ENCODE measurements around the gene BDKRB1. TPM values are rescaled to one million over a fixed set of nuclear protein-coding genes. Genes with fewer than 3 reads are reported as not detected.

BDKRB1 gene
- total RNA-seq, 1 experiment from 2014 or later = not detected

DNA sequence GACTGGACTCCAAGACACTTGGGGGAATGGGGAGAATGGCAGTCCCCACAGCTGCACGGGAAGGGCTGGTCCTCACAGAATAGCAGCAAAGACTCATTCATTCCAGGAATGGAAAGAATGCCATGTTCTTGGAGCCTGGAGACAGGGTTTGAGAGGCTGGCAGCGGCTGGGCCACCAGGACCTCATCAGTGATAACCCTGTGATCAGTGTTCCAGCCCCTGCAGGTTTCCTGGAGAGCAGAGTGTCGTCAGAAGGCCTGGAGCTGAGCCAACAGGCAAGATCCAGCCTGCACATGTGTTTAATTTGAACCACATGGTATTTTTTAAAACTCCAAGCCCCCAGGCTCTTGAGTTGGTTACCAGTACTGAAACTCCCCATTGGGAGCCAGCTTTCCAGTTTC is 11.3 kb downstream of the BDKRB1 start:
- no peak overlapping the region for H3K4me3 Mint-ChIP-seq
- no peak overlapping the region for H3K27ac Mint-ChIP-seq
- Histone ChIP-seq H3K4ac (ENCODE audit: low read depth, low read length) (no peak overlapping the region), H4K5ac (ENCODE audit: insufficient read length, low read depth, low read length) (no peak overlapping the region), H3K18ac (ENCODE audit: insufficient read length, low read depth, low read length) (no peak overlapping the region), H4K91ac (ENCODE audit: insufficient read length, low read depth, low read length) (no peak overlapping the region), H3K4me2 (ENCODE audit: insufficient read depth, insufficient read length, low read length) (no peak overlapping the region), H3K23me2 (ENCODE audit: insufficient read length, low read depth, low read length, poor library complexity, severe bottlenecking) (no peaks in the 10 kb centered on the region), H3K56ac (ENCODE audit: insufficient read length, low read depth, low read length) (no peak overlapping the region), H3K9me3 (ENCODE audit: control insufficient read depth, low read depth, low read length) (no peaks in the 10 kb centered on the region), H3K23ac (ENCODE audit: insufficient read length, low read depth, low read length) (no peak overlapping the region), H3K9ac (ENCODE audit: extremely low read depth, insufficient read length, low read length) (no peak overlapping the region), H3K27me3 (ENCODE audit: insufficient read depth, low read length) (no peaks in the 10 kb centered on the region), H3T11ph (ENCODE audit: low read length) (no peak overlapping the region), H2BK15ac (ENCODE audit: low read depth, low read length) (no peak overlapping the region), H3K4me1 (ENCODE audit: insufficient read depth, low read length) (no peaks in the 10 kb centered on the region), H2AFZ (ENCODE audit: low read length) (no peak overlapping the region), H2BK5ac (ENCODE audit: insufficient read length, low read length) (no peak overlapping the region), H4K20me1 (ENCODE audit: control insufficient read depth, insufficient read depth, insufficient read length) (no peaks in the 10 kb centered on the region), H3K79me1 (ENCODE audit: insufficient read depth, low read depth, low read length, poor library complexity, severe bottlenecking) (no peaks in the 10 kb centered on the region), H3K79me2 (ENCODE audit: insufficient read depth, low read length) (no peaks in the 10 kb centered on the region), H4K8ac (replicated peaks; ENCODE audit: insufficient read length, low read depth, low read length) (no peak overlapping the region), H2AK5ac (ENCODE audit: insufficient read length, low read length) (no peak overlapping the region), H2BK12ac (ENCODE audit: insufficient read length, low read depth, low read length) (no peak overlapping the region), H2BK20ac (ENCODE audit: low read depth, low read length, poor library complexity, severe bottlenecking) (no peak overlapping the region), H2BK120ac (ENCODE audit: low read depth, low read length, poor library complexity, severe bottlenecking) (no peak overlapping the region), H3K27ac (ENCODE audit: insufficient read length, low read depth, low read length) (no peak overlapping the region), H3K14ac (ENCODE audit: insufficient read depth, low read length) (no peak overlapping the region)
- peaks cover 0 to 6% (median 4%) of the 10 kb centered on the region in 3 experiments; a peak in 3 of 7 replicates for H3K36me3 Mint-ChIP-seq (ENCODE audit: insufficient read depth in 1 of 3, low read depth in 3 of 3)
- no peaks in the 10 kb centered on the region for H3K4me1 Mint-ChIP-seq
- TF ChIP-seq, protein P1, sequence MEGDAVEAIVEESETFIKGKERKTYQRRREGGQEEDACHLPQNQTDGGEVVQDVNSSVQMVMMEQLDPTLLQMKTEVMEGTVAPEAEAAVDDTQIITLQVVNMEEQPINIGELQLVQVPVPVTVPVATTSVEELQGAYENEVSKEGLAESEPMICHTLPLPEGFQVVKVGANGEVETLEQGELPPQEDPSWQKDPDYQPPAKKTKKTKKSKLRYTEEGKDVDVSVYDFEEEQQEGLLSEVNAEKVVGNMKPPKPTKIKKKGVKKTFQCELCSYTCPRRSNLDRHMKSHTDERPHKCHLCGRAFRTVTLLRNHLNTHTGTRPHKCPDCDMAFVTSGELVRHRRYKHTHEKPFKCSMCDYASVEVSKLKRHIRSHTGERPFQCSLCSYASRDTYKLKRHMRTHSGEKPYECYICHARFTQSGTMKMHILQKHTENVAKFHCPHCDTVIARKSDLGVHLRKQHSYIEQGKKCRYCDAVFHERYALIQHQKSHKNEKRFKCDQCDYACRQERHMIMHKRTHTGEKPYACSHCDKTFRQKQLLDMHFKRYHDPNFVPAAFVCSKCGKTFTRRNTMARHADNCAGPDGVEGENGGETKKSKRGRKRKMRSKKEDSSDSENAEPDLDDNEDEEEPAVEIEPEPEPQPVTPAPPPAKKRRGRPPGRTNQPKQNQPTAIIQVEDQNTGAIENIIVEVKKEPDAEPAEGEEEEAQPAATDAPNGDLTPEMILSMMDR (conservative IDR thresholded peaks at IDR 0.05) = no peak
- H3K27me3 Mint-ChIP-seq (ENCODE audit: low read depth) = peaks cover 2% of the 10 kb centered on the region; the same call in 1 of the 2 replicates
- no CpG with 5 or more reads among the region's 3 CpGs for WGBS (ENCODE audit: extremely low coverage, insufficient read length, low lambda C conversion rate)
- DNase-seq = peak; percentile 16
- H3K9me3 Mint-ChIP-seq = peaks cover 7 to 12% of the 10 kb centered on the region in 2 experiments; a peak in 3 of 5 replicates

Data from H9 (cell line).